ENCODE data around the gene RPL36AL. TPM values are rescaled to one million over a fixed set of nuclear protein-coding genes. Genes with fewer than 3 reads are reported as not detected.

Gene RPL36AL
- total RNA-seq, 2 donors from 2014 or later, result 129 to 162 TPM

GRCh38 chr14:49584058-49584457 is 36.4 kb downstream of the RPL36AL start:
- no peak for DNase-seq
- Histone ChIP-seq H3K36me3 (replicated peaks in 1 of 2; ENCODE audit: insufficient read depth in 1 of 2, low read depth in 2 of 2) (no peaks in the 10 kb centered on the region), H3K27me3 (no peaks in the 10 kb centered on the region), H3K27ac (no peak overlapping the region), H3K9me3 (no peaks in the 10 kb centered on the region), H3K4me1 (peaks cover 34% of the 10 kb centered on the region), H3K4me3 (no peak overlapping the region)
- ATAC-seq, result no peak
- intact Hi-C loops (cut with DNase I), result no loop called here
- TF ChIP-seq POLR2A (IDR thresholded peaks at IDR 0.05) (no peak), CTCF (IDR thresholded peaks at IDR 0.05) (no peak)
- whole genome bisulfite sequencing, 2 donors, result 81% methylated on average over 8 to 11 of the region's 11 CpGs

GRCh38 chr14:49583629-49584028 is 36.8 kb downstream of the RPL36AL start:
- intact Hi-C loops (cut with DNase I), result no loop called here
- peaks cover 34% of the 10 kb centered on the region for H3K4me1 ChIP-seq

GRCh38 chr14:49582113-49582977 is 38.1 kb downstream of the RPL36AL start:
- H3K4me1 ChIP-seq, result peaks cover 31% of the 10 kb centered on the region
- no peak for TF ChIP-seq POLR2A (IDR thresholded peaks at IDR 0.05)
- TF ChIP-seq CTCF (IDR thresholded peaks at IDR 0.05), result no peak
- 90 to 93% methylated on average over 4 of the region's 4 CpGs for WGBS, 2 donors
- no peaks in the 10 kb centered on the region for H3K27me3 ChIP-seq
- H3K9me3 ChIP-seq, result no peaks in the 10 kb centered on the region
- no peaks in the 10 kb centered on the region for H3K36me3 ChIP-seq (replicated peaks in 1 of 2; ENCODE audit: insufficient read depth in 1 of 2, low read depth in 2 of 2)
- no peak overlapping the region for H3K4me3 ChIP-seq
- intact Hi-C loops (cut with DNase I), result no loop called here
- DNase-seq (no peak), ATAC-seq (no peak)
- H3K27ac ChIP-seq, result no peak overlapping the region

More at GRCh38 chr14:49583629-49584028, 36.8 kb downstream of the RPL36AL start:
- no peaks in the 10 kb centered on the region for H3K36me3 ChIP-seq (replicated peaks in 1 of 2; ENCODE audit: insufficient read depth in 1 of 2, low read depth in 2 of 2)
- H3K4me3 ChIP-seq, result no peak overlapping the region
- 75 to 77% methylated on average over 6 of the region's 6 CpGs for WGBS, 2 donors
- no peaks in the 10 kb centered on the region for H3K9me3 ChIP-seq
- ATAC-seq (no peak), DNase-seq (no peak)
- H3K27ac ChIP-seq, result no peak overlapping the region
- H3K27me3 ChIP-seq, result no peaks in the 10 kb centered on the region
- TF ChIP-seq POLR2A (IDR thresholded peaks at IDR 0.05) (no peak), CTCF (IDR thresholded peaks at IDR 0.05) (no peak)

- intact Hi-C loops (cut with DNase I), result no loop called here
- Histone ChIP-seq H3K4me3 (no peak overlapping the region), H3K9me3 (no peaks in the 10 kb centered on the region), H3K4me1 (peaks cover 26% of the 10 kb centered on the region), H3K36me3 (replicated peaks in 1 of 2; ENCODE audit: insufficient read depth in 1 of 2, low read depth in 2 of 2) (peaks cover 0 to under 1% of the 10 kb centered on the region in 2 donors), H3K27me3 (no peaks in the 10 kb centered on the region), H3K27ac (no peak overlapping the region)
- DNase-seq, result no peak
- ATAC-seq, result no peak
- 60 to 67% methylated on average over 8 to 9 of the region's 9 CpGs for WGBS, 2 donors
- TF ChIP-seq CTCF (IDR thresholded peaks at IDR 0.05) (no peak), POLR2A (IDR thresholded peaks at IDR 0.05) (no peak)
These were observed 39.0 kb downstream of the RPL36AL start for GRCh38 chr14:49581209-49582112.
